Thyroid gland (tissue), 4 donors: ENCODE measurements around the gene FBLN1. TPM values are rescaled to one million over a fixed set of nuclear protein-coding genes. Genes with fewer than 3 reads are reported as not detected.

Source experiments
- DNase-seq, 2 donors: peaks; one replicate each; pipeline ENCODE4 v3.0.0-alpha.2; 2019
- H3K27ac ChIP-seq, 3 donors: fragments of 200-600 bp; sonication (generic); 1 replicate in 2 of 3; 2 replicates in 1 of 3; pipeline ENCODE4 v1.5.1; 2016 to 2019; ENCODE audit warnings: mild to moderate bottlenecking in 1 of 3, moderate library complexity in 1 of 3
- H3K27me3 ChIP-seq: fragments of 200-600 bp; sonication (generic); one replicate; pipeline ENCODE4 v1.5.1; 2019
- H3K36me3 ChIP-seq, 2 donors: fragments of 200-600 bp; sonication (generic); one replicate each; pipeline ENCODE4 v1.5.1; 2016 to 2019
- H3K4me1 ChIP-seq, 2 donors: fragments of 200-600 bp; sonication (generic); one replicate each; pipeline ENCODE4 v1.5.1; 2017 to 2019
- H3K4me3 ChIP-seq, 3 donors: fragments of 200-600 bp; sonication (generic); replicated peaks in 1 of 3; 1 replicate in 2 of 3; 2 replicates in 1 of 3; pipeline ENCODE4 v1.5.1; 2016; ENCODE audit warnings: mild to moderate bottlenecking in 1 of 3
- H3K9me3 ChIP-seq: fragments of 200-600 bp; sonication (generic); one replicate; pipeline ENCODE4 v1.5.1; 2017
- CTCF ChIP-seq, 6 experiments: fragments of 200-600 bp in 3 of 6; fragments of 450-650 bp in 3 of 6; sonication (generic) in 3 of 6; IDR thresholded peaks; one replicate each; pipeline ENCODE4 v1.5.1; 2016 to 2019; ENCODE audit warnings: antibody characterized with exemption in 6 of 6, mild to moderate bottlenecking in 2 of 6, inconsistent platforms in 1 of 6, moderate library complexity in 1 of 6
- POLR2A ChIP-seq, 2 donors: fragments of 450-650 bp; IDR thresholded peaks; one replicate each; pipeline ENCODE4 v1.6.1; 2017; ENCODE audit warnings: antibody characterized with exemption in 2 of 2, mild to moderate bottlenecking in 2 of 2, moderate library complexity in 1 of 2
- WGBS, 2 donors: methylation state at CpG; one replicate each; pipeline ENCODE4 v1.1.5; 2017; 5-methylcytosine and 5-hydroxymethylcytosine counted together
- intact Hi-C: fragments of 100-400 bp; cut with DNase I; formaldehyde crosslinking; loops from one replicate; pipeline ENCODE4 v1.15.1; 2023
- total RNA-seq, 4 donors: library from RNA; depleted of rRNA; stranded (reverse); fragments of >200 nt; gene quantifications; one replicate each; pipeline ENCODE4 v1.2.3, GENCODE V29; 2016

FBLN1 gene
- total RNA-seq, 4 donors from 2014 or later: 52.3 to 199 (median 163) TPM

- Histone ChIP-seq H3K9me3 (no peaks in the 10 kb centered on the region), H3K36me3 (no peaks in the 10 kb centered on the region), H3K27ac (no peak overlapping the region), H3K4me1 (no peaks in the 10 kb centered on the region), H3K27me3 (no peaks in the 10 kb centered on the region), H3K4me3 (no peak overlapping the region)
- WGBS, 2 donors: 93 to 97% methylated on average over 11 to 13 of the region's 15 CpGs
- intact Hi-C loops: no loop called here
- TF ChIP-seq CTCF (IDR thresholded peaks at IDR 0.05) (no peak), POLR2A (IDR thresholded peaks at IDR 0.05) (no peak)
- no peak for DNase-seq
These were observed 22.8 kb downstream of the FBLN1 start for GRCh38 chr22:45525480-45525879.

GRCh38 chr22:45526281-45526680 lies 23.6 kb downstream of the FBLN1 start:
- DNase-seq: no peak
- Histone ChIP-seq H3K4me1 (no peaks in the 10 kb centered on the region), H3K4me3 (no peak overlapping the region), H3K36me3 (no peaks in the 10 kb centered on the region), H3K27ac (no peak overlapping the region), H3K9me3 (no peaks in the 10 kb centered on the region), H3K27me3 (no peaks in the 10 kb centered on the region)
- TF ChIP-seq CTCF (IDR thresholded peaks at IDR 0.05): no peak
- TF ChIP-seq POLR2A (IDR thresholded peaks at IDR 0.05): no peak
- intact Hi-C loops: no loop called here
- WGBS, 2 donors: 92 to 93% methylated on average over 5 to 8 of the region's 8 CpGs

GRCh38 chr22:45526768-45527360 lies 24.2 kb downstream of the FBLN1 start:
- 73 to 85% methylated on average over 10 of the region's 10 CpGs for WGBS, 2 donors
- no peaks in the 10 kb centered on the region for H3K9me3 ChIP-seq
- no peak overlapping the region for H3K4me3 ChIP-seq
- H3K36me3 ChIP-seq: no peaks in the 10 kb centered on the region
- no peaks in the 10 kb centered on the region for H3K27me3 ChIP-seq
- H3K4me1 ChIP-seq: peaks cover 0 to 4% of the 10 kb centered on the region in 2 donors
- intact Hi-C loops: no loop called here
- DNase-seq: no peak
- no peak for TF ChIP-seq POLR2A (IDR thresholded peaks at IDR 0.05)
- no peak for TF ChIP-seq CTCF (IDR thresholded peaks at IDR 0.05)
- no peak overlapping the region for H3K27ac ChIP-seq

- 96 to 98% methylated on average over 6 of the region's 6 CpGs for WGBS, 2 donors
- Histone ChIP-seq H3K36me3 (no peaks in the 10 kb centered on the region), H3K9me3 (no peaks in the 10 kb centered on the region), H3K27me3 (no peaks in the 10 kb centered on the region), H3K4me1 (peaks cover 0 to 4% of the 10 kb centered on the region in 2 donors), H3K4me3 (no peak overlapping the region), H3K27ac (no peak overlapping the region)
- no peak for DNase-seq
- intact Hi-C loops: no loop called here
- no peak for TF ChIP-seq POLR2A (IDR thresholded peaks at IDR 0.05)
- TF ChIP-seq CTCF (IDR thresholded peaks at IDR 0.05): no peak
These were observed 24.8 kb downstream of the FBLN1 start for GRCh38 chr22:45527456-45527855.

- TF ChIP-seq CTCF (IDR thresholded peaks at IDR 0.05) (no peak), POLR2A (IDR thresholded peaks at IDR 0.05) (no peak)
- H3K9me3 ChIP-seq: no peaks in the 10 kb centered on the region
- intact Hi-C loops: no loop called here
- WGBS, 2 donors: 89 to 91% methylated on average over 9 of the region's 9 CpGs
- no peak for DNase-seq
- H3K4me3 ChIP-seq: no peak overlapping the region
- no peaks in the 10 kb centered on the region for H3K36me3 ChIP-seq
- H3K4me1 ChIP-seq: peaks cover 0 to 4% of the 10 kb centered on the region in 2 donors
- H3K27me3 ChIP-seq: no peaks in the 10 kb centered on the region
- H3K27ac ChIP-seq: no peak overlapping the region
These were observed 25.4 kb downstream of the FBLN1 start for GRCh38 chr22:45528046-45528445.
